ENCODE measurements around the gene RIN3.
A peak's percentile ranks its signal among the peaks of the same experiment; 100 is the strongest.

The RIN3 gene

DNA sequence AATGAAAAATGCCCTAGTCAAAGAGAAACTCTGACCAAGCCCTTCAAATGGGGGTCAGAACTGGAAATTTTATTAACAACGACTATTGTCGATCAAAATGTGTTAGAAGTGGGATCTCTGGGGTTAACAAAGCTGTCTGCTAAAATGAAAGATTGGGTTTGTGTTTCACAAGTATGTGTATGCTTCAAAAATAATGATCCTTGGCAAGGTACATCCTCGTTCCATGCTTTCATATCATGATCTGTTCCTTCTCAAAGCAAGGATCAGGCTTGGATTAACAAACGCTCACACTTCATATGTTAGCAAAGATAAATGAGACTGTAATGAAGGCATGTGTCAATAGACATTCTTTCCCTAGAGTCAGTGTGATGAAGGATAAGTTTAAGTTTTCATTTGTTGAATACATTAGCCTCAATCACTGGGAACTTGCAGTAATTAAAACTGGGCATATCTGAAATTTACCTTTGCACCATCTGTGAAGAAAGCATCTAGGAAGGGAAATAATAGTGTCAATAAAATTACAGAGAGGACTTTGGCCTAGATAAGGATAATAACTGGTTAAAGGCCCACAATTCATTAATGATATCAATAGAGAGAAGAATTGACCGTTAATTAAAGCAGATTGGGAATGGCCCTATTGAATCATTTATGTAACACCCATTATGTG, 91.8 kb downstream of the RIN3 start:
- no peak for DNase-seq

DNA sequence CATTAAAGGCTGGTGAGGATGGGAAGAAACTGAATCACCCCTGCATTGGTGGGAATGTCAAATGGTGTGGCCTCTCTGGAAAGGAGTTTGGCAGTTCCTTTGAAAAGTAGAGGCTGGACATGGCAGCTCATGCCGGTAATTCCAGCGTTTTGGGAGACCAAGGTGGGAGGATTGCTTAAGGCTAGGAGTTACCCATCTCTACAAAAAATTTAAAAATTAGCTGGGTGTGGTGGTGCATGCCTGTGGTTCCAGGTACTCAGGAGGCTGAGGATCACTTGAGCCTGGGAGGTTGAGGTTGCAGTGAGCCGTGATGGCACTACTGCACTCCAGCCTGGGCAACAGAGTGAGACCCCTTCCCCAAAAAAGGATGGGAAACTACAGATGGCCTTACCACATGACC, 93.7 kb downstream of the RIN3 start:
- DNase-seq, result no peak

DNA sequence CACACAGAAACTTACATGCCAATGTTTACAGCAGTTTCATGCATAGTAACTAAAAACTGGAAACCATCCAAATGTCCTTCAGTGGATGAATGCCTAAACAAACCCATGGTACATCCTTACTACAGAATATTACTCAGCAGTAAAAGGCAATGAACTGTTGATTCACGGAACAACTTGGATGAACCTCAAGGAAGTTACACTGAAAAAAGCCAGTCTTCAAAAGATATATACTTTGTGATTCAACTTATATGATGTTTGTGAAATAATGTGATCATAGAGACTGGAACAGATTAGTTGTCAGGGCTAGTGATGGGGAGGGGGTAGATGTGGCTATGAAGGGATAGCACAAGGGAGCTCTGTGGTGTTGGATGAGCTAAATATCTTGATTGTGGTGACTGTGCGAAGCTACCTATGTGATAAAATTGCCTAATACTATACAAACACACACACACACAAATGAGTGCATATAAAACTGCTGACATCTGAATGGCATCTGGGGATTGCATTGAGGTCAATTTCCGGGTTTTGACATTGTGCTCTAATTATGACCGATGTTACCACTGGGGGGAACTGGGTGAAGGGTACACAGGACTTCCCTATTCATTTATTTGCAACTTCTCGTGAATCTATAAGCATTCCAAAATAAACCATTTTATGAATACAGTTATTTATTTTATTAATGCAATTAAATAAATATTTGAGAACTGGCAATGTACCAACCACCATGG, 94.3 kb downstream of the RIN3 start:
- DNase-seq, result no peak

DNA sequence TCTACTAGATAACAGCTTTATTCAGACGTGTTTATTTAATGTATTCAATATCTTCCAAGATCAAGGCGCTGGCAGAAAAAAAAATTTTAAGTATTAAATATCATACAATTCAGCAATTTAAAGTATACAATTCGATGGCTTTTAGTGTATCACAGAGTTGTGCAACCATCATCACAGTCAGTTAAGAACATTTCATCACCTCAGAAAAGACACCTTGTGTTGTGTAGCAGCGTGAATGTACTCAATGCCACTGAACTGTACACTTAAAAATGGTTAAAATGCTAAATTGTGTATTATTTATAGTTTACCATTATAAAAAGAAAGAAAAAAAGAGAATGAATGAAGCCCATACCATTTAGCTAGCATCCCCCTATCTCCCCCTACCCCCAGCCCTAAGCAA, 96.4 kb downstream of the RIN3 start:
- no peak for DNase-seq

DNA sequence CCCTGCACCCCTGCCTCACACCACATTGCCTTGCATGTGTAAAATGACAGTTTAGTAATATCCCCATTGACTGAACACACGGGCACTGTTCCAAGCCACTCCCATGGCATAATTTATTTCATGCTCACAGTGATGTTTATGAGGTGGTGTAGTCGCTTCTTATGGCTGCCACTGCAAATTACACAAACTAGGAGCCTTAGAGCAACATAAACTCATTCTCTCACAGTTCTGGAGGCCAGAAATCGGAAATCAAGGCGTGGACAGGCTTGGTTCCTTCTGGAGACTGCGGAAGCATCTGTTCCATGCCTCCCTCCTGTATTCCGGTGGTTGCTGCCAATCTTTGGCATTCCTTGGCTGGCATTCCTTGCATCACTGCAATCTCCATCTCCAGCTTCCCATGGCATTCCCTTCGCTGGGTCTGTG, 97.3 kb downstream of the RIN3 start:
- DNase-seq, result no peak

DNA sequence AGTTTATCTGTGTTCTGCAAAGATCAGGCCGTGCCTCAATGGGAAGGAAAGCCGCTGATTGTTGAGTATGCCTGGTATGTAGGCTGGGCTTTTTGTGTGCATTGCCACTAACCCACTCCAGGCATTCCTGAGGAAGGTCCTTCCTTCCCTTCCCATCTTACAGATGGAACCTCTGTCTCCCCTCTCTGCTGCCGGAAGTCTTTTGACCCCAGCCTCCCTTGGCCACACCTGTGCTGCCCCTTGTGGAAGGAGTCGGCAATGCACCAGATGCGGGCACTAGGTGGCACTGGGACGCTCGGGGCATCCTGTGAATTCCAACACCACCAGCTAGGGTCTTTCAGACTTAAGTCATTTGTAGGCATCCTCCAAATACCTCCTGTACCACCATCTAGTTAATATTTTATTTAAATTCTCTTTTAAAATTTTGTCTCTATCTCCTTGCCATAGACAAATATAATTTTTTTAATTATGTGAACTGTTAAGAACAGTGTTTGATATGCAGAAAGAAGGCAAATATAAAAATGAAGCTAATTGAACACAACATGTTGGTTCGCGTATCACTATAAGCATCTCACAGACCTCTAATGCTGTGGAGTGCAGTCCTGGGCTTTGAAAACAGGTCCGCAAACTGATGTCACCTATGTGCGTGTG, 99.6 kb downstream of the RIN3 start:
- DNase-seq, result peak; percentile 70 to 75

DNA sequence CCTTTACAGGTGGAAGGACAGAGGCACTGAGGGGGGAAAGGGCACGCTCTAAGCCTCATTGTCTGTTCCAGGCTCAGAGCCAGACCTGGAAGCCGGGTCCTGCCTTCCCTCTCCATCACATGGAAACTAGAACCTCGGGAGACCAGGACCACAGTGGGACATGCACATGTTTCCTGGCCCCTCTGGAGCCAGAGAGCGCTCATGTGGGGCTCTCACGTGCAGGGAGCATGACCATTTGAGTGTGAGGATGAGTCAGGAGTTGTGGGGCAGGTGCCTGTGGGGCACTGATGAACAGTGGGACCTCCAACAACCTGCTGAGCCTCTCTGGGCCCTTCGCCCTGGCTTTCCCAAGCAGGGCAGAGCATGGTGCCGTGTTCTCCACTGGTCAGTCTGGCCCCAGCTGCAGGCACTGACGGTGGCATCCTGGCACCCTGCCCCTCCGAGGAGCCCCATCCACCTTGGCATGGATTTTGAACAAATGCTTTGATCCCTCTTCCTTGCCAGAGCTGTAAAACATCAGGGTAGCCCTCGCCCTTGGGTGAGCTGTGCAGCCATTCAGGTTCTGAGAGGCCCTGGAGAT, 100.2 kb downstream of the RIN3 start:
- no peak for DNase-seq

DNA sequence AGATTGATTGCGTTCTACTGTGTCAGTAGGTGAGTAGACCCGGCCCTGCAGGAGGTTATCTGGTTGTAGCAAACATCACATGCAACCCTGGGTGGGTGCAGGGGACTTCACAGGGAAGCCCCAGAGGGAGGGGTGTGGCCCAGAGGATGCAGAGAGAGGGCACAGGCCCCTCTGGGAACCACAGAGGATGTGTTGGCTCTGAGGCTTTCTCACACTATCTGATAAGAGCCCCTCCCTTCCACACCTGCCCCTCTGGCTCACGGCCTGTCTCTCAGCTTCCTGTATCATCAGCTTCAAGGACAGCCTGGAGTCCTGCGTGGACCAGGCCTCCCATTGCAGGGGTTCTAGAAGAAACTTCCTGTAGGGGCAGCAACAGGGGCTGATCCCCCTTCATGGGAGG, 101.9 kb downstream of the RIN3 start:
- DNase-seq, result no peak

DNA sequence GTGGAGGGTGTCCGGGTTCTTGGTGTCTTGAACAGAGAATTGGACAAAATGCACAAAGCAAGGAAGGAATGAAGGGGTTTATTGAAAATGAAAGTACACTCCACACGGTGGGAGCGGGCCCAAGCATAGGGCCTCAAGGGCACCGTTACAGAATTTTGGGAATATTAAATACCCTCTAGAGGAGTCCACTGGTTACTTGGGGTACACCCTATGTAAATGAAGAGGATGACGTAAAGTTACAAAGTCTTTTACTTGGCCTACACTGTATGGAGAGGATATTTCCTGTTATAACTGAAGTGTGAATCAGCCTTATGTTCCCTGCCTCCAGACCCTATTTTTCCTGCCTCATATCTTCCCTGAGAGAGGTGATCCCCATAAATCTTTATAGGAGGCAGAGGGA, 102.6 kb downstream of the RIN3 start:
- DNase-seq, result no peak

DNA sequence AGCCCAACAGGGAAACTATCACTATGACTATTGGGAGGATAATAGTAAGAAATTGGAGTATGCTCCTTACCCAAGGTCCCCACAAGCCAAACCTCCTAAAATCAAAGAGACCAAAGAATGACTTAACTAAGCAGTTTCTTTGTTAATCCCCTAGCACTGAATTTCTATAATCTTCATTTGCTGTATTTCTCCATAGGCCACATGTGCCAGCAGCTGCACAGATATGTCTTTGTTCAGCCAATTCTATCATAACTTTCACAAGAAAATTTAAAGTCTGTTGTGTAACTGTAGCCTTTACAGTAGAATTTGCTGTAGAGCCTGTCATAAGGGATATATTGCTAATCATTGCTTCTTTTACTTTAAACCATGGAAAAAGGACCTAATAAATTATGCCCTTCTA, 104.0 kb downstream of the RIN3 start:
- no peak for DNase-seq

DNA sequence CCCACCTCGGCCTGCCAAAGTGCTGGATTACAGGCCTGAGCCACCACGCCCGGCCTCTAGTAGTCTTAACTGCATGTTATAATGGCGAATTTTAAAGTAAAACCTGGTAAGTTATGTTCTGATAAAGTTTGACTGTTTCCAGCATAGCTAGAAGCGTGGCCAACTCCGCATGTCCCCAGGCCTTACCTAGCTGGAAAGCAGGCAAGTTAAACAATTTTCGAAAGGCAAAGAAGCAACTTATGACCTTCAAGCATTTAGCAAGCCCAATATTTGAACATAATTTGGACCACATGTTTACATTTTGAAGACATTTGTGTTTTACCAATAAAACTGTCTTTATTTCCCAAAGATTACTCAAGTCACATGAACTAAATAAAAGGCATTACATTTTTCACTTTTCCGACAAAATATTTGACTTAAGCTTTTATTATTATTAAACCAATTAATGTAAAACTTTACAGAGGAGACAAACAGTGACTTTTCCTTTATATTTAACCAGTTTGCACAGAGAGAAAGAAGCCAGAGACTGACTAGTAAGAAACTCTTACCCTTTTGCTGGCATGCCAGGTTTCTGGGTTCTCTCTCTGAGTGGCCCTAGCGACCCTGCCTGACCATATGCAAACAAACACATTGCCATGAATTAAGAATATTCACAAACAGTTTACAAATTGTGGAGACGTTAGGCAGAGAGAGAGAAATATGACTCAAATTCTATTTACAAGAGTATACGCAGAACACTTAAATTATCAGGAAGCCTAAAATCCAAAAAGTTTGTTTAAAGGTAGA, 106.3 kb downstream of the RIN3 start:
- DNase-seq, result no peak

DNA sequence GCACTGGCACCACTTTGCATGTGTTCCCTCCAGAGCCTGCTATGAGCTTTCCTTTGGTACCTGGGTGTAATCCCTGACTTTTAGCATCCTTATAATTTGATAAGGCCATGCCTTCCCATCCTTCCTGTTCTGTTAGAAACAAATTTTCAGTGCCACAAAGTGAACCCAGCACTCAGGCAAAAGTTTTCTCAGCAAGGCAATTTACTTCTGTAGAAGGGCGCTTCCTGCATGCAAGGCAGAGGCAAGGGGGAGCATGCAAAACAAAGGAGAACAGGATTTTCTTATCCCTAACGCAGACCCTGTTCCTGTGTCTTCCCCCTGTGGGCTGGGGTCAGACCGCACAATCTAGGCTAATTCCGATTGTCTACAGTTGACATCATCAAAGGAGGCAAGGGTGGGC, 108.7 kb downstream of the RIN3 start:
- no peak for DNase-seq

DNA sequence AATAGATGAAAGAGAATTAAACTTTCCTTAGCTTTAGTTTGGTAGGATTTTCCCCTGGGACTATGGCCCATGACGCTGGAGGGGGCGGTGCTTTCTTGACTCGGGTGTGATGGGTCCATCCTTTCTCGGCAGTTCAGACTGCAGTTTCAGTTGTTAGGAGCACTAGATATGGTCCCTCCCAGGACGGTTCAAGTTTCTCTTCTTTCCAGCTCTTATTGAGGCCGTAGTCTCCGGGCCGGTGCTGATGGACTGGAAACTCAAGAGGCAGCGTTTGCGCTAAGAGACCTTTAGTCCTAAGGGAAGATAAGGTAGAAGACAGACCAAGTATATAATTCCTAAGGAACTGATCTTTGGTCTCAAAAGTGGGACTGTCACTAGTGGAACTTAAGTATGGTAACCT, 111.2 kb downstream of the RIN3 start:
- DNase-seq, result no peak

DNA sequence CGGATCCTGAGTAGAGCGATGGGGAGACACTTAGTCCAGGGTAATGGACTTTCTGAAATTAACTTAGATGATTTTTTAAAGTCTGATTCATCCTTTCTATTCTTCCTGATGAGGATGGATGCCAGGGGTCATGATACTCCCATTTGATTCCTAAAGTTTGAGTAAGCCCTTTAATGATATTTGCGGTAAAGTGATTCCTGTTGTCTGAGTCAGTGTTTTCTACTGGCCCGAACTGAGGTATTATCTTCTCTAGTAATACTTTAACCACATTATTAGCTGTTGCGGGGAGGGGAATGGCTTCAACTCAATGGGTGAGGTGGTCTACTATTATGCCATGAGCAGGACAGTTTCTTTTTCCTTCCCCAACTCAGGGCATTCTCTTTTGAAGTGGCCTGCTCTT, 111.6 kb downstream of the RIN3 start:
- DNase-seq, result no peak

DNA sequence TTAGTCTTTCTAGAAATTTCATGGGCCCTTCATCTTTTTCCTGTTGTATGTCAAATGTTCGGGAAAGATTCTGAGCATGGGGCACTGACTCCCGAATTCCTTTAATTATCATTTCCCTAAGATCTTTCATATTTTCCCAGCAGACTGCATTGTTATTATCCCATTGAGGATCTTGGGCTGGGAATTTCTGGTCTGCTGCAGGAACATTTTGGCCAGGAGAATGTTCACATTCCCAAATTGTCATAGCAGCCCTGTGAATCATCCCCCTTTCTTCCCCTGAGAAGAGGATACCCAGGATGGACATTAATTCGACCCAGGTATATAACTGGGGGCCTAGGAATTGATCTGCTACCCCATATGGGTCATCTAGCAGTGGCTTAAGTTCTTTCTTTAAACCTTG, 112.5 kb downstream of the RIN3 start:
- no peak for DNase-seq

DNA sequence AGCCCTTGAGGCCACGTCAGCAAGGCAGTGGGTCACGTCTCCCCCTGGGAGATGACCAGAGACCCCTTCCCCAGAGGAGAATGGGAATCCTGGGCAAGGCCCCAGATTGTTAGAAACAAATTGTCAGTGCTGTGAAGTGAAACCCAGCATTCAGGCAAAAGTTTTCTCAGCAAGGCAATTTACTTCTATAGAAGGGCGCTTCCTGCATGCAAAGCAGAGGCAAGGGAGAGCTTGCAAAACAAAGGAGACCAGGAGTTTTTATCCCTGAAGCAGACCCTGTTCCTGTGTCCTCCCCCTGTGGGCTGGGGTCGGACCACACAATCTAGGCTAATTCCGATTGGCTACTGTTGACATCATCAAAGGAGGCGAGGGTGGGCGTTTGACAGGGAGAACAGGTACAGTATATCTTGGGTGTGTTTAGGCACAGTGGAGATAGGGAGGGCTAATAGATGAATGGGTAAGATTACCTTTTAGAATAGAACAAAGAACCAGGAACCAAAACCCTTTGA, 114.2 kb downstream of the RIN3 start:
- DNase-seq, result no peak

DNA sequence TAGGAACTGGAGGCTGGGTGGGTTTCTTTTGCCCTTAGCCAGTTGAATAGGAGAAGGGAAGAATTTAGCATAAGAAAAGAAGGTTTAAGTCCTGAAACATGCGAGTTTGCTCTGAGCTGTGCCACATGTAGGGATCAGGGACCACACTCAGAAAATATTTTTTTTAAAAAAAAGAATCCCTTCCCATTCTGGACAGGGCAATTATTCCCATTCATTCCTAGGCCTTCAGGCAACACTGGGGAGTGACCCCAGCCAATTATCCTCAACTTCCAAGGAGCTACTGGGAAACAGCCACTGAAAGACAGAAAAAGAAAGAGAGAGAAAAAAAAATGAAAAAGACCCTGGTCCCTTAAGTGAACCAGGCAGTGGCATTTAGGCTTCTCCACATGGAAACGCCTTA, 115.1 kb downstream of the RIN3 start:
- DNase-seq, result no peak

DNA sequence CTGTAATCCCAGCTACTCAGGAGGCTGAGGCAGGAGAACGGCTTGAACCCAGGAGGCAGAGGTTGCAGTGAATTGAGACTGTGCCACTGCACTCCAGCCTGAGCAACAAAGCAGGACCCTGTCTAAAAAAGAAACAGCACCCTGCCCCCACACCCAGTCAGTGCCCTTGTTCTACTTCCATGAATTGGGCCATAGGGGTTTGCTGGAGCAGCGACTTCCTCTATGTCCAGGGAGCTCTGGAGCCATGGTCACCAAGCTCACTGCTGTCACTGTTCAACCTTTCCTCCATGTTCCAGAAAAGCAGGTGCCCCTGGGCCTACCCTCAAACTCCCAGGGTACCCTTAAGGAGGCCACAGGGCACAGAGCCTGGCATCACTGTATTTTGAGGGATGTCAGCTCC, 116.8 kb downstream of the RIN3 start:
- no peak for DNase-seq

DNA sequence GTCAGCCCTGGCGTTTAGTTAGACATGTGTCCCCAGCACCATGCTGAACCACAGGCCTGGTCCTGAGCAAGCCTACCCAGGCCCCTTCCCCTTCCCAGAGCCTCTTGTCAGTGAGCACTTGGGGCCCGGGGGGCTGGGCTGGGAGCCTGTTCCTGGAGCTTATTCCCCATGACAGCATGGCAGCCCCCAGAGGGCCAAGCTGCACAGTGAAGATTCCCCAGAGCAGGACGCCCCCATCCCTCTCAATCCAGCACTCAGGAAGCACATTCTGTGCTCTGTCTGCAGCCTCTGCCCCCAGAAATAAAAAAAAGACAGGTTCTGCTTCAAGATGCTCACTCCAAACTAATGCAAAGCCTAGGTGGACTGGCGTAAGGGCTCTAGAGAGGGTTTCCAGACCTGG, 117.5 kb downstream of the RIN3 start:
- DNase-seq, result no peak

DNA sequence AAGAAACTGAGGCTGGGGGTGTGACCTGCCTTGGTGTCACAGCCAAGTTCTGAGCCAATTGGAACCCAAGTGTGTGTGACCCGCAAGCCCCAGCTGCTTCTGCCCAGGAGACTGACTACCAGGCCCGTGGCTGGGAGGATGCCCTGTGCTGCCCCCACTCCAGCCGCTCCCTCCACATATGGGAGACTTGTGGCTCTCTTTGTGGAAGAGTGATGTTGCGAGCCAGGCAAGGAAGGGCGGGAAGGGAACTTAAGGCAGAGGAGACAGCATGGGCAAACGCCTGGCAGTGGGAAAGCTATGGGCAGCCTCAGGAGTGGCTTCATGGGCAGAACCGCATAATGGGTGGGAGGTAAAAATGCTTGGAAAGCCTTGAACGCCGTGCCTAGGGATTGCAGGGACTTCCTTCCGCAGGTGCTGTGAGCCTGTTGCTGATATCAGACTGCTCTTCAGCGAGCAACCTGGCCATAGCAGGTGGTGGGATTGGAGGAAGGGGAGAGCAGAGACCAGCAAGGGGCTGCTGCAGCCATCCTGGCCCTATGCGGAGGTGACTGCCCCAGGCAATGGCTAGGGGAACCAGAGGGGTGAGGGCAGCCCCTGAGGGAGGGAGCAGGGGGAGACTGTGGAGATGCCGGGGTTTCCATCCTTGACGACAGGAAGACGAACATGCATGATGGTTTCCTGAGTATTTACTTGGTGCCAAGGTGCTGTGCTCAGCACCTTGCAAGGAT, 119.1 kb downstream of the RIN3 start:
- DNase-seq, result no peak

DNA sequence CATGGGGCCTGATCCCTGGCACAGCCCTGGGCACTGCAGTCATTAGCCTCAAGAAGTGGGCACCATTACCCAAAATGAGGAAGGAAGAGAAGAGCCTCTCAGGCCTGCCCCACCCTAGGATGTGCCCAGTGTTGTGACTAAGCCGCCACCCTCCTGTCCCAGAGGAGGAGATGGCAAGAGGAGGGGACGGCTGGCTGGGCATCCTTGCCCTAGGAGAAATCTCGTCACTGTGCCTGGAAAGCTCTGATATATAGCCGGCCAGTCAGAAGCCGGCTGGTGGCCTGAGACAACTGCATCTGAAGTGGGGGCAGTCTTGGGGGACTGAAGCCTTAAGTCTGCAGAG, 119.7 kb downstream of the RIN3 start:
- DNase-seq, result no peak

DNA sequence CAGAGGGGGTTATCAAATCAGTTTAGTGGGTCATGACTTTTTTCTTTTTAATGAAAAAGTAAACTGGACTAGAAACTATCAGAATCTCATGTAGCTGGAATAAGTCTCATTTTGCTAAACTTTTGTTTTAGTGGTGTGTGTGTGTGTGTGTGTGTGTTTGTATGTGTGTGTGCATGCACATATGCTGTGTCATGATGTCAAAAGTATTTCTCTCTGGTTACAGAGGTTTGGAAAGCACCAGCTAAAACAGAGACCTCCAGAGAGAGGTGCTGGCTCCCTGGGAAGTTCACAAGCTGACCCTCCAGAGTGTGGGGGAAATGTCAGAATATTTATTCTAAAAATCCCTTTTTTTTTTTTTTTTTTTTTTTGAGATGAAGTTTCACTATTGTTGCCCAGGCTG, 120.1 kb downstream of the RIN3 start:
- DNase-seq, result no peak
